HepG2 (cell line): ENCODE data around the gene ZNF385B. TPM values are rescaled to one million over a fixed set of nuclear protein-coding genes. Genes with fewer than 3 reads are reported as not detected.

ENCODE experiments used
- HMGXB4 ChIP-seq, 2 experiments: sonication (generic) in 1 of 2; formaldehyde crosslinking in 1 of 2; IDR thresholded peaks; 2 replicates each; pipeline versions ENCODE4 v1.4.0 to v1.6.1; 2018 to 2020; ENCODE audit warnings: missing genetic modification reagents in 2 of 2, borderline replicate concordance in 1 of 2, low read depth in 1 of 2, mild to moderate bottlenecking in 1 of 2, missing biosample characterization in 1 of 2
- HNF4G ChIP-seq, 2 experiments: sonication (generic) in 1 of 2; formaldehyde crosslinking in 1 of 2; IDR thresholded peaks; 2 replicates each; pipeline versions ENCODE4 v1.4.0 to v1.6.1; 2011 to 2020; ENCODE audit warnings: borderline replicate concordance in 2 of 2, low read depth in 2 of 2, mild to moderate bottlenecking in 2 of 2, low read length in 1 of 2, missing genetic modification reagents in 1 of 2, moderate library complexity in 1 of 2
- JUND ChIP-seq: sonication (generic); formaldehyde crosslinking; IDR thresholded peaks from 2 replicates; pipeline ENCODE4 v1.8.0; 2022; ENCODE audit warnings: mild to moderate bottlenecking, missing genetic modification reagents
- KDM4B ChIP-seq: sonication (generic); formaldehyde crosslinking; IDR thresholded peaks from 2 replicates; pipeline ENCODE4 v1.4.0; 2020; ENCODE audit warnings: missing genetic modification reagents
- MAFF ChIP-seq: IDR thresholded peaks from 2 replicates; pipeline ENCODE4 v1.6.1; 2011; ENCODE audit warnings: low read depth, low read length, improper control_type of control experiment
- MEIS2 ChIP-seq: sonication (generic); formaldehyde crosslinking; IDR thresholded peaks from 2 replicates; pipeline ENCODE4 v1.9.0; 2021; ENCODE audit warnings: mild to moderate bottlenecking, missing genetic modification reagents
- MLX ChIP-seq: IDR thresholded peaks from 2 replicates; pipeline ENCODE4 v1.6.1; 2016
- NR2F2 ChIP-seq: IDR thresholded peaks from 2 replicates; pipeline ENCODE4 v1.6.1; 2012; ENCODE audit warnings: low read depth, inconsistent platforms, borderline replicate concordance
- REPIN1 ChIP-seq: sonication (generic); formaldehyde crosslinking; IDR thresholded peaks from 2 replicates; pipeline ENCODE4 v1.8.0; 2022; ENCODE audit warnings: missing genetic modification reagents, low read depth, mild to moderate bottlenecking, borderline replicate concordance
- SNAPC5 ChIP-seq: sonication (generic); formaldehyde crosslinking; IDR thresholded peaks from 2 replicates; pipeline ENCODE4 v1.8.1; 2023; ENCODE audit warnings: mild to moderate bottlenecking, missing genetic modification reagents, borderline replicate concordance
- ZBTB33 ChIP-seq: sonication (generic); formaldehyde crosslinking; IDR thresholded peaks from 2 replicates; pipeline ENCODE4 v1.4.0; 2020; ENCODE audit warnings: missing genetic modification reagents
- ZNF12 ChIP-seq: sonication (generic); formaldehyde crosslinking; IDR thresholded peaks from 2 replicates; pipeline ENCODE4 v1.5.0; 2020; ENCODE audit warnings: missing genetic modification reagents
- ZNF282 ChIP-seq: fragments of 450-650 bp; IDR thresholded peaks from 2 replicates; pipeline ENCODE4 v1.6.1; 2018; ENCODE audit not compliant: partially characterized antibody
- ZNF362 ChIP-seq: sonication (generic); formaldehyde crosslinking; IDR thresholded peaks from 2 replicates; pipeline ENCODE4 v1.4.0; 2020; ENCODE audit warnings: missing genetic modification reagents, mild to moderate bottlenecking, borderline replicate concordance
- ZNF414 ChIP-seq: sonication (generic); formaldehyde crosslinking; IDR thresholded peaks from 2 replicates; pipeline ENCODE4 v1.5.0; 2020; ENCODE audit warnings: missing genetic modification reagents
- ZNF562 ChIP-seq: sonication (generic); formaldehyde crosslinking; IDR thresholded peaks from 2 replicates; pipeline ENCODE4 v1.8.0; 2022; ENCODE audit warnings: missing genetic modification reagents, borderline replicate concordance
- ZNF687 ChIP-seq: sonication (generic); formaldehyde crosslinking; IDR thresholded peaks from 2 replicates; pipeline ENCODE4 v1.5.1; 2020; ENCODE audit warnings: mild to moderate bottlenecking, missing genetic modification reagents, moderate library complexity
- polyA plus RNA-seq, 8 experiments: library from polyadenylated mRNA; depleted of rRNA in 3 of 8; stranded (reverse) in 7 of 8; unstranded in 1 of 8; fragments of >200 nt; fragmentation: Illumina TruSeq in 4 of 8; extraction: Trizol in 4 of 8; gene quantifications; 2 replicates each; pipeline versions ENCODE4 v1.2.1 to v1.2.3, GENCODE V29; 2011 to 2016; ENCODE audit warnings: low read depth in 4 of 8, missing spikeins in 1 of 8, mixed read lengths in 1 of 8; ENCODE audit not compliant: insufficient read depth in 1 of 8
- total RNA-seq, 5 experiments: library from RNA; depleted of rRNA; stranded (reverse); fragments of >200 nt; fragmentation: Illumina TruSeq; extraction: Trizol; gene quantifications; 2 replicates each; pipeline ENCODE4 v1.2.3, GENCODE V29; 2016; ENCODE audit warnings: low read depth in 1 of 5

ZNF385B gene
- total and polyA plus RNA-seq, 2 of the 13 experiments (the other 11 are each of a cell fraction or from before 2014, with no cell fraction given) = 3.3 to 6.7 TPM

GRCh38 chr2:179543361-179543901 is 318.0 kb downstream of the ZNF385B start (continued):
- TF ChIP-seq ZNF414 (CRISPR knock-in tag) (peak; percentile 67; the same call in 1 of the 2 replicates), SNAPC5 (CRISPR knock-in tag) (peak; percentile 83), ZNF562 (0 out of 2 replicates have a peak, but pooled peaks have one; percentile 4), HMGXB4 (CRISPR knock-in tag; IDR thresholded peaks at IDR 0.05; ENCODE audit: borderline replicate concordance in 1 of 2, low read depth in 1 of 2) (peak; percentile 48 to 74; a peak in 2 of 4 replicates), NR2F2 (peak; percentile 92), ZNF687 (CRISPR knock-in tag) (no peak), HNF4G (IDR thresholded peaks at IDR 0.05; ENCODE audit: borderline replicate concordance, low read depth, low read length) (peak; percentile 86), HNF4G (CRISPR knock-in tag; IDR thresholded peaks at IDR 0.05; ENCODE audit: borderline replicate concordance, low read depth) (no peak), MAFF (peak; percentile 82), ZNF12 (CRISPR knock-in tag) (peak; percentile 66; the same call in 1 of the 2 replicates), JUND (CRISPR knock-in tag) (peak; percentile 73), MLX (CRISPR knock-in tag) (peak; percentile 91), REPIN1 (CRISPR knock-in tag) (peak; percentile 90), ZBTB33 (CRISPR knock-in tag) (peak; percentile 79), MEIS2 (CRISPR knock-in tag) (peak; percentile 94), ZNF362 (CRISPR knock-in tag) (peak; percentile 100), KDM4B (peak; percentile 84; the same call in 1 of the 2 replicates), ZNF282 (no peak)
